HUDEP-2 (cell line): ENCODE measurements around the gene KLK13.
A peak's percentile ranks its signal among the peaks of the same experiment; 100 is the strongest.

ENCODE experiments used
- DNase-seq, 76 experiments: peaks; one replicate each; lab custom pipeline; 2025; ENCODE audit not compliant: unreplicated experiment in 76 of 76; lab: John Stamatoyannopoulos, UW

The KLK13 gene

DNA sequence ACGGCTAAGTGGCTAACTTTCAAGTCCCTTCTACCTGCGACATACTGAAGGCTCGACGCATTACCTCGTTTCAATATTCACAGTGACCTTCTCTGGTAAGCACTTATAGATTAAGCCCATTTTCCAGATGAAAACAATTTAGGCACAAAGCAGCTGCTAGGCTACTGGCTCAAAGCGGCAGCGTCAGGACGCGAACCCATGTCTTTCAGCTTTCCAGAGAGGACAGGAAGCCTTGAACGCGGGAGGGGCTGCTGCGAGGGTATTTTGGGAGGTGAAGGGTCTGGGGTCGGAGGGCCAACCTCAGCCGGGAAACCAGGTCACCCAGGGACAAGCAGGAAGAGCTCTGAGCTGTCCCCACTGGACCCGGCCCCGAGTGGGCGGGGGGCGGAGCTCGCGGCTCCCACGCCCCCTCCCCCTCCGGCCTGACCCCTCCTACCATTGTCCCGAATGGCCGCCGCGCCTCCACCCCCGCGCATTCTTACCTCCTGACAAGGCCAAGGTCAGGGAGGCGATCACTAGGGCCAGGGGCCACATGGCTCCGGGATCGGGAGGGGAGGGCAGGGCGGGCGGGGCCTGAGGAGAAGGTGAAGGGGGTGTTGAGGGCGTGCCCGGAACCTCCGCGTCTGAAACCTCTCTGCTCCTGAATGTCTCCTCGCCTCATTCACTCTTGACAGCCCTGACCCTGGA is at the start of gene KLK13:
Gene KLK13, minus strand, starts transcription at position 559 of the 687 bp plus-strand sequence. Its CDS starts 25 bp downstream, at position 534.
- DNase-seq, result peak in 2 of 76 experiments; percentile 16 to 24

- no peak for DNase-seq
Observed at GRCh38 chr19:51114087-51114729, 49.3 kb upstream of the KLK13 start.

DNA sequence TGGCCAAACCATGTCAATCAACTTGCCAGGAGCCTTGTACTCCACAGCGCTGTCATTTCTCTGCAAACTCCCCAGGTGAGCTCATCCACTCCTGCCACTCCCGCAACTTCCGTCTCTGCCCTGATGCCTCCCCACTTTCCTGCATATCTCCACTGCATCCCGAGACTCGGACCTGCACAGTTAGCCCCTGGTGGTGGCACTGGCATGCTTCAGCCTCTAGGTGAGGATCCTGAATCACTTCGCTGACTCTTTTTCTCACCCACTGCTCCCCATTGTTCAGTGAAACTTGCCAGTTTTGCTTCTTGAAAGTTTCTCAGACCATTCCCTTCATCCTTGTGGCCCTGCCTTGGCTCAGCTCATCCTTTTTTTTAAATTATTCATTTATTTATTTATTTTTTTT is 46.7 kb upstream of the KLK13 start:
- no peak for DNase-seq

GRCh38 chr19:51110666-51110971 is 45.7 kb upstream of the KLK13 start:
- DNase-seq, result no peak

DNA sequence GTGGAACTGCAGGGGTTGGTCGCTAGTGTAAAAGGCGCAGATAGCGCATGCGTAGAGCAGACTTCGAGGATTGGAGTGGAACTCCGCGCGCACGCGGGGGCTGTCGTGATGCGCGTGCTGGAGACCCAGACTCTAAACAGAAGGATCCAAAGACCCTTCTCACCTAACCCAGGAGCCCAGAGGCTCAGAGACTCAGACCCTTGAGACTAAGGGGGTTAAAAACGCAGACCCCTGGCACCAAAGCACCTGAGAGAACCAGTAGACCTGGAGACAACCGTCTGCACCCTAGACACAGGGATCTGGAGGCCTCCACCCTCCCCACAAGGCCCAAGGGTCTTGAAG is 43.9 kb upstream of the KLK13 start:
- DNase-seq, result no peak

DNA sequence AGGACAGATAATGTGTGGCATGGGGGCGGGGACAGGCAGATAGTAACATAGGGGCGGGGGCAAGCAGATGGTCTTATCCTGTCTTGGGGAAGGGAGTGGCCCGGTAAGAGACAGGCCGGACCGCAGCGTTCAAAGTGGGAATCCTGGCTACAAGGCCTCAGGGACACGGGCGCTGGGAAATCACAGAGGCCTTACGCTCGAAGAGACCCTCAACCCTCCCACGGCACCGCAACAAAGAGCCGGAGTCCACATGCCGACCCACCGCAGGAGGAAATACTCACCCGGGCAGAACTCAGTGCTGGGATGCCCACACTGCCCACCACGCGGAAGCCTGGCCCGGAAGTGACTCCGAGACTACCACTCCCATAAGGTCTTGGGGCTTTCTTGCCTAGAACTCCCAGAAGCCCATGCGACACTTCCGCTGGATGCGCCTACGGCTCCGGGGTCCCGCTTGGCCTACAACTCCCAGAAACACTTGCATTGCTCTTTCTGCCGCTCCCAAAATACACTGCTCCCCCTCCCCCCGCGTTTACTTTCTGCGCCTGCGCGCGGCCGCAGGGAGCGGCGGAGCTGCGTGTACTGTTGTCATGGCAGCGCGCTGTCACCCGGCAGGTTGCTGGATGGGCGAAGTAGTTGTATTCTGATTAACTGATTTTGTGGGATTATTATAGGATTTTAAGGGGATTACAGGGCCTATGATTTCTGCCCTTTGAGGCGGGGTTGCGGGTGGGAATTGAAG is 43.3 kb upstream of the KLK13 start, which contains the start of gene CTU1:
Gene CTU1, minus strand, starts transcription at position 344 of the 739 bp plus-strand sequence. CDS start 3,840 bp downstream, outside the sequence.
- DNase-seq, result peak; percentile 76 to 100 (median 99)

DNA sequence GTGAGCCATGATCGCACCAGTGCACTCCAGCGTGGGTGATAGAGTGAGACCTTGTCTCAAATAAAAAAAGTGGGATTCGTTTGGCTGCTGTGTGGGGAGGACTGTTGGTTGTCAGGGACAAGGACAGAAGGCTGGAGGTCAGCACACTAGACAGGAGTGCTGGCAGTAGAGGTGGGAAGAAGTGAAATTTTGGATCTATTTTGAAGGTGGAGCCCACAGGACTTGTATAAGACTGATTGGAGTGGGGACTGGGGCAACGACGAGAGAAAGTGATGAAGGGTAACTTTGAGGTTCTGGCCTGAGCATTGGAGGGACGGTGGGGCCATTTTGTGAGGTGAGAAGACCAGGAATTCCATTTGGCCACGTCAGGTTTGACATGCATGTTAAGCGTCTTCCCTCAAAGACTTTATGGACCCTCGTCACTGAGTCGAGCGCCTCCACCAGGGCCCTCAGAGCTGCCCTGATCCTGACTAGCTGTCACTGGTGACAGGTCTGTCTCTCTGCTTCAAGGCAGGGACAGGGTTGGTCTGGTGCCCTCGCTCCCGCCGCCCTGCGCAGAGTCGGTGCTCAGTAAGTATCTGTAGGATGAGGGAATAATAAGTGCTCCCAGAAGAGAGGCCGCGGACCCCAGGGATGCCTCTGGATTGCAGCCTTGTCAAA is 42.6 kb upstream of the KLK13 start:
- DNase-seq, result peak in 3 of 76 experiments; percentile 26 to 69 (median 67)

GRCh38 chr19:51103926-51104341 is 39.0 kb upstream of the KLK13 start:
- DNase-seq, result no peak

DNA sequence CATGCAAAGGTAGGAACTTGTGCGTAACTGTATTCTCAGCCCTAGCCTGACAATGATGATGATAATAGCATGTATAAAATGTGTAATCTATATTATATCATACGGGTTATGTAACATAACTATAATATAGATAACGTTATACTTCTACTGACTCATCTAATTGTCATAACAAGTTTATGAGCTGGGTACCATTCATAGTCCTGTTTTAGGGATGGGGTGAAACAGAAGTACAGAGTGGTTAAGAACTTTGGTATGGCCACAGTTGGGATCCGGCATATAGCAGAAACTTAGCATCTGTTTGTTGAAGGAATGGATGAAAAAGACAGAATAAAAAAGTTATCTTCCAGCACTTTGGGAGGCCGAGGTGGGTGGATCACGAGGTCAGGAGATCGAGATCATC is 38.1 kb upstream of the KLK13 start:
- no peak for DNase-seq

DNA sequence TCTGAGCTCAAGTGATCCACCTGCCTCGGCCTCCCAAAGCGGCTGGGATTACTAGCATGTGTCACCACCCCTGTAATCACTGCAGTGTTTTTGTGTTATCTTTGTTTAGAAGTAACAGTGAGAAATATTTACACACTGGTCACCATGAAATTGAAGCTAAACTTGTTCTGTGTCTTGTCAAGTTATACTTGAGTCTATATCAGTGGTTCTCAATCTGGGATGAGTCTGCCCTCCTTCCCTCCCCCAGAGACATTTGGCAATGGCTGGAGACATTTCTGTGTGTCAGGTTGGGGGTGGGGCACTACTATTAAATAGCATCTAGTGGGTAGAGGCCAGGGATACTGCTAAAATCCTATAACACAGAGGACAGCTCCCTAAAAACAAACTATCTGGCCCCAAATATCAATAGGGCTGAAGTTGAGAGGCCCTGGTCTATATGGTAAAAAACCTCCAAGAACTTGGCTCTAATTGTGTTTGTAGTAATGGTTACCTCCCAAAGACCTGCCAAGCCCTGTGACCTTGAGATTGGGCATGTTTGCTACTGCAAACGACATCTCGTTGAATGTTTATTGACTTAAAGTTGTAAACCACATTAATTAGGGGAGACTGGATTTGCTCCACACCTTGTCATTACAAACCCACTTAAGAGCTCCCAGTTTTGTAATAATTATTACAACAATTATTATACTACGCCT is 36.4 kb upstream of the KLK13 start:
- peak in 3 of 76 experiments; percentile 4 to 13 (median 12) for DNase-seq

GRCh38 chr19:51100601-51101000 is 35.7 kb upstream of the KLK13 start:
- no peak for DNase-seq

GRCh38 chr19:51099047-51099382 is 34.1 kb upstream of the KLK13 start:
- no peak for DNase-seq

DNA sequence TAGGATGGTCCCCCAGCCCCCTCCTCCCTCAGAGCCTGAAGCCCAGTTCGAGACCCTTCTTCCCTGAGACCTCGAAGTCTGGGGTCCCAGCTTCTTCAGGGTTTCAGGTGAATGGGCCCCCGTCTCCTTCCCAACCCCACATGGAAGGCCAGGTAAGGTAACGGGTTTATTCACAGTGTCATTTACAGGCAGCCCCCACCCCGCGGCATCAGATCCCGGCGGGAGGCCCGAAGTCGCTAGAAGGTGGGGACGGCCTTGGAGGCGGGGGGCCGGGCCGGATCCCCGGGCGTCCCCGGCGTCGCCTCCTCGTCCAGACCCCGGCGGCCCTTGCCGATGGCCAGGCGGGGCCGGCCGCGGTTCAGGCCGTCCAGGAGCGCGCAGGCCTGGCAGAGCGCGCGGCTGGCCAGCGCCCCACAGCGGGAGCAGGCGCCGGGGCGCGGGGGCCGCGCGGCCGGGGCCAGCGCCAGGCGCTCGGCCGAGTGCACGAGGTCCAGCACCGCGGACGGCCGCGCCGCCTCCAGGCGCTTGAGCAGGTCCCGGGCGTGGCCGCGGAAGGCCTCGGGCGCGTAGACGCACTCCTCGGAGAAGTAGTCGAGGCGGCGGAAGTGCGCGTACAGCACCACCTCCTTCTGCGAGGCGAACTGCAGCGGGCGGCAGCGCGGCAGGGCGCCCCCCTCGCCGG is 33.6 kb upstream of the KLK13 start:
- DNase-seq, result no peak

GRCh38 chr19:51097796-51098195 is 32.9 kb upstream of the KLK13 start:
- DNase-seq, result no peak

DNA sequence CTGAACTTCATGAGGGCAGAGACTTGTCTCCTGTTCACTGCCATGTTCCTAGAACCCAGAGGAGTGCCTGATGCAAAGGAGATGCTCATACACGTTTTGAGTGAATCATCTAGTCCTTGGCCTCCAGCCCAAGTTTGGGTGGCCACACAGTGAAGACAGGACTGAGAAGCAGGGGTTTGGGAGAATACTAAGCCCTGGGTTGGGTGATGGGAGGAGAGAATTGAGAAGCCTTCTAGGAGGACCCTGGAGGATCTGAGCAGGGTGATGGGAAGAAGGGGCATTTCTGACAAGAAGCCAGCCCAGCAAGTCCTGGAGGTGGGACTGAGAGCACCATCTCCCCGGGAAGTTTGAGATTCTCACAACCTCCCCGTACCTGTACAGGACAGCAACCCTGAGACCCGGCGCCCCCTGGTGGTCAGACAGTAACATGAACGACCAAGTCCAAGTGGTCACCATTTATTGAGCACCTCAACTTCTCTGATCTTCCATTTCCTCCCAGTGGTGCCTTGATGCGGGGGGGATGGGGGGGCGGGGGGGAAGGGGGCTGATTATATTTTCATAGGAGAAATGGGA is 32.4 kb upstream of the KLK13 start:
- peak in 62 of 76 experiments; percentile 5 to 82 (median 50) for DNase-seq

DNA sequence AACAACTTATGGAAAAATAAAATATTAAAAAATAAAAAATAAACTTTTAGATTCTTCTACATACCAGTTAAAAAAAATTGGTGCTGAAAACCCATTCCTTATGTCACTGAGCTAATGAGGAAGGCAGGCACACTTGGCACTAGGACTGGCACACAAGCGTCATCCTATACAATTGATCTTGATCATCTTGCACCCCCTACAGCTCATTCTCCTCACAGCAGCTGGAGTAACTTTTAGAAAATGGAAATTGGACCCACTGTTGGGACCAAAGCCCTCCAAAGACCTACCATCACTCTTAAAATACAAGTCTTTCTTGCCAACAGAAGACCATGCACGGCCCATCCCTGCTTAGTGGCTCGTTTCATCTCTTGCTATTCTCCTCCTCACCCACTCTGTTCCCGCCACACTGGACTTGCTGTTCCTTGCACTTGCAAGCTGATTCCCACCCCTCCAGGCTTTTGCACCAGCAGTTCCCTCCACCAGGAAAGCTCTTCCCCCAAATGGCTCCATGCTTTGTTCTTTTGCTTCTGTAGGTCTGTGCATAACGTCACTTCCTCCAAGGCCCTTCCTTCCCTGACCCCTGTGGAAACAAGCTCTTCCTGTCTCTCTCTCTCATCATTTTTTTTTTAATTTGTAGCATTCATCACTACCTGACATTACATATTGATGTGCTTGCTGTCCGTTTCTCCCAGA is 31.7 kb upstream of the KLK13 start:
- DNase-seq, result peak in 6 of 76 experiments; percentile 14 to 33 (median 21)

- peak in 27 of 76 experiments; percentile 11 to 51 (median 27) for DNase-seq
Observed at GRCh38 chr19:51094696-51095279, 29.9 kb upstream of the KLK13 start.

DNA sequence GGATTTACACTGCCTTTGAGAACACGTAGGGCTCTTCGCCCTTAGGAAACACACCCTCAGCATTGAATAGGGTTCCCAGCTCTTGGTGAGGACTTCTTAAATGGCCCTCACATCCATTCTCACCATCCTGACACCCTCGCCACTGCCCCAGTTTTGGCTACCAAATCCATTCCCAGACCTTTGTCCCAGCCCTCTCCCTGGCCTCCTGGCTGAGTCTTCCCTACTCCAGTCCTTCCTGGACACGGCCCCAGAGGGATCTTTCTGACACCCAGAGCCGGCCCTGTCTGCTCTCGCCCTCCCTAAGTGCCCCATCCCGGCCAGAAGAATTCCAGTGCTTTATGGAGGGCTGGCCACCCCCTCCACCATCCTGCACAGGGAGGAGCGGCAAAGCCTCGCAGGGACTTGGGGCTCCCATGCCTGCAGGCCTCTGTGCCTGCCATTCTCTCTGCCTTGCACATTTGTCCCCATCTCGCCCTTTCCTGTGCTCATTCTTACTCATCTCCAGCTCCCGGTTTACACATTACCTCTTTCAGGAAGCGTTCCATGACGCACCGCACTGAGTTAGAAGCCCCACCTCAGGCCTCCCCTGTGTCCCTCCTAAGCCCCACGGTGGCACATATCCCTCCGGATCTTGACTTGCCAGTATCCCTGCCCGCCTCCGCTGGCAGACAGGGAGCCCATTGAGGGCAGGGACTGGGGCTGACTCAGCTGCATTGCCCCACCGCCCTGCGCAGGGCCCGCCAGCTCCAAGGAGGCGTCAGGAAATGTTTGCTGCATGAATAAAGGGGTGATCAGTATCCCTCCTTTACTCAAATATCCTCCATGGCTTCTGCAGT is 28.8 kb upstream of the KLK13 start:
- no peak for DNase-seq
